OCI-LY7 (cell line): ENCODE results near the gene U2SURP. TPM values are rescaled to one million over a fixed set of nuclear protein-coding genes. Genes with fewer than 3 reads are reported as not detected.
"Not testable (repeated sequence)": the region's sequence is repeated elsewhere in the genome, so short reads cannot be mapped to it uniquely, and the experiment has no call there.

Experiments used
- BruUV-seq: library from RNA; stranded (reverse); fragments of 400-500 nt; replicated peaks from 2 replicates; lab custom pipeline; 2021; lab: Mats Ljungman, UMichigan
- CTCF ChIA-PET: fragments of 300-600 bp; sonication (Branson Sonifier 250); formaldehyde crosslinking; loops from one replicate; lab custom pipeline; 2022; ENCODE audit warnings: antibody characterized with exemption; ENCODE audit not compliant: unreplicated experiment; lab: Charles Lee
- POLR2A ChIA-PET: fragments of 300-600 bp; sonication (Branson Sonifier 250); formaldehyde crosslinking; loops from one replicate; lab custom pipeline; 2022; ENCODE audit warnings: antibody characterized with exemption; lab: Charles Lee
- DNase-seq: peaks from one replicate; pipeline ENCODE4 v3.0.0-alpha.2; 2015; ENCODE audit warnings: low spot score
- H2AFZ ChIP-seq: fragments of 200-600 bp; sonication (generic), shearing (Covaris generic); 2 replicates; pipeline ENCODE4 v1.6.1; 2014; ENCODE audit warnings: mild to moderate bottlenecking, antibody characterized with exemption, low read length, moderate library complexity
- H3K27ac ChIP-seq: fragments of 200-600 bp; sonication (generic); 2 replicates; pipeline ENCODE4 v1.5.1; 2014; ENCODE audit warnings: mixed run types, low read depth, mild to moderate bottlenecking, moderate library complexity, low read length, inconsistent platforms; ENCODE audit not compliant: poor library complexity, severe bottlenecking
- H3K36me3 ChIP-seq: fragments of 200-600 bp; sonication (generic); 2 replicates; pipeline ENCODE4 v1.6.1; 2014; ENCODE audit warnings: mild to moderate bottlenecking, antibody characterized with exemption, low read length, moderate library complexity, mixed read lengths; ENCODE audit not compliant: insufficient read depth
- H3K4me1 ChIP-seq: fragments of 200-600 bp; sonication (generic); 2 replicates; pipeline ENCODE4 v1.5.1; 2014; ENCODE audit warnings: mild to moderate bottlenecking, low read length; ENCODE audit not compliant: insufficient read depth, poor library complexity, severe bottlenecking
- H3K4me2 ChIP-seq: fragments of 200-600 bp; sonication (generic); 2 replicates; pipeline ENCODE4 v1.6.1; 2014; ENCODE audit warnings: mild to moderate bottlenecking, low read length
- H3K4me3 ChIP-seq: fragments of 200-600 bp; sonication (generic); 2 replicates; pipeline ENCODE4 v1.5.1; 2014; ENCODE audit warnings: mild to moderate bottlenecking, low read depth, low read length; ENCODE audit not compliant: poor library complexity, severe bottlenecking
- H3K79me2 ChIP-seq: fragments of 200-600 bp; sonication (generic); 2 replicates; pipeline ENCODE4 v1.6.1; 2016; ENCODE audit warnings: low read depth, mild to moderate bottlenecking, low read length, moderate library complexity, mixed read lengths; ENCODE audit not compliant: insufficient read depth
- H3K9me2 ChIP-seq: fragments of 200-600 bp; sonication (generic); 2 replicates; pipeline ENCODE4 v1.6.1; 2016; ENCODE audit warnings: mild to moderate bottlenecking, low read length, mixed read lengths; ENCODE audit not compliant: insufficient read depth
- H3K9me3 ChIP-seq: fragments of 200-600 bp; sonication (generic); 2 replicates; pipeline ENCODE4 v1.6.1; 2014; ENCODE audit warnings: mild to moderate bottlenecking, mixed run types, low read length, mixed read lengths
- H4K20me1 ChIP-seq: fragments of 200-600 bp; sonication (generic); 2 replicates; pipeline ENCODE4 v1.6.1; 2014; ENCODE audit warnings: mild to moderate bottlenecking, antibody characterized with exemption, low read length, moderate library complexity, mixed read lengths; ENCODE audit not compliant: insufficient read depth
- CTCF ChIP-seq: fragments of 200-600 bp; sonication (generic); conservative IDR thresholded peaks from 2 replicates; pipeline ENCODE4 v1.5.1; 2014; ENCODE audit warnings: mild to moderate bottlenecking, antibody characterized with exemption, low read length, moderate library complexity, mixed read lengths
- EZH2phosphoT487 ChIP-seq: fragments of 200-600 bp; sonication (generic); IDR thresholded peaks from 2 replicates; pipeline ENCODE4 v1.6.1; 2018; ENCODE audit warnings: low read depth, borderline replicate concordance, mild to moderate bottlenecking, mixed run types, antibody characterized with exemption, low read length, moderate library complexity, mixed read lengths
- intact Hi-C: fragments of 100-400 bp; cut with micrococcal nuclease; formaldehyde crosslinking; loops from one replicate; pipeline ENCODE4 v1.10.0; 2022; ENCODE audit not compliant: unreplicated experiment
- total RNA-seq, 2 experiments: library from RNA; depleted of rRNA in 1 of 2; stranded (reverse); fragments of >200 nt in 1 of 2; shearing (Covaris generic) in 1 of 2; gene quantifications; 2 replicates each; pipeline ENCODE4 v1.2.3, GENCODE V29; 2014 to 2022

The U2SURP gene
- total RNA-seq, 2 experiments from 2014 or later, result 108 to 185 TPM

GRCh38 chr3:143031327-143031726, 30.0 kb downstream of the U2SURP start:
- BruUV-seq, result no TSS peak
- Histone ChIP-seq H3K27ac (no peak overlapping the region), H3K9me2 (no peaks in the 10 kb centered on the region), H3K4me2 (no peak overlapping the region), H3K36me3 (peaks cover 98% of the 10 kb centered on the region), H3K4me1 (no peaks in the 10 kb centered on the region), H3K9me3 (no peaks in the 10 kb centered on the region), H3K79me2 (peaks cover 3% of the 10 kb centered on the region; the same call in 1 of the 2 replicates), H4K20me1 (peaks cover 7% of the 10 kb centered on the region; the same call in 1 of the 2 replicates), H3K4me3 (no peak overlapping the region), H2AFZ (no peak overlapping the region)
- TF ChIP-seq EZH2phosphoT487 (no peak), CTCF (no peak)
- POLR2A ChIA-PET, result interaction anchor here (1.1 to 3.1 kb wide), 4 partner anchors 10 to 63 kb away, joined by 3 to 16 read pairs (median 4); no protein-coding TSS in a partner anchor
- CTCF ChIA-PET, result interaction anchor here (0.6 kb wide), 1 partner anchor 18 kb away, joined by 4 read pairs; no protein-coding TSS in a partner anchor
- DNase-seq, result no peak
- intact Hi-C loops, result no loop called here

DNA sequence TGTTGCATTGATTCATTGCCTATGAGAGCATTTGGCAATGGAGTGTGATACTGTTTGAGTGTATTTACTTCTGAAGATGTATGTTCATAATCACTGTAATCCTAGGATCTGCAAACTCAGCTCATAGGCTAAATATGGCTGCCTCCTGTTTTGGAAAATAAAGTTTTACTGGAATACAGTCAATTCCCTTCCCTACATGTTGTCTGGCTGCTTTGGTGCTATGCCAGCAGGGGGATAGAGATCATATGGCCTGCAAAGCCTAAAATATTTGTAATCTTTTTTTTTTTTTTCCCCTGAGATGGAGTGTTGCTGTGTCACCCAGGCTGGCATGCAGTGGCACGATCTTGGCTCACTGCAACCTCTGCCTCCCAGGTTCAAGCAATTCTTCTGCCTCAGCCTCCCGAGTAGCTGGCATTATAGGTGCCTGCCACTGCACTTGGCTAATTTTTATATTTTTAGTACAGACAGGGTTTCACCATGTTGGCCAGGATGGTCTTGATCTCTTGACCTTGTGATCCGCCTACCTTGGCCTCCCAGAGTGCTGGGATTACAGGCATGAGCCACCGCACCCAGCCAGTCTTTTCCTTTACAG, 30.5 kb downstream of the U2SURP start:
- DNase-seq, H3K79me2 ChIP-seq, BruUV-seq, H4K20me1 ChIP-seq, H3K4me2 ChIP-seq, H3K27ac ChIP-seq, intact Hi-C loops, H3K4me3 ChIP-seq, H3K9me3 ChIP-seq, H2AFZ ChIP-seq, H3K9me2 ChIP-seq, H3K4me1 ChIP-seq: not testable (repeated sequence)
- H3K36me3 ChIP-seq, result peaks cover 98% of the 10 kb centered on the region
- POLR2A ChIA-PET, result interaction anchor here (0.8 to 3.1 kb wide), 5 partner anchors 10 to 63 kb away, joined by 3 to 16 read pairs (median 3); partner anchors contain the start of gene U2SURP
- CTCF ChIA-PET, result interaction anchor here (0.6 kb wide), 1 partner anchor 17 kb away, joined by 4 read pairs; no protein-coding TSS in a partner anchor

- H3K4me2 ChIP-seq, result no peak overlapping the region
- H3K4me3 ChIP-seq, result no peak overlapping the region
- H3K4me1 ChIP-seq, result no peaks in the 10 kb centered on the region
- ChIA-PET POLR2A (interaction anchor here (0.5 to 1.6 kb wide), 4 partner anchors 10 to 25 kb away, joined by 3 to 5 read pairs (median 4); no protein-coding TSS in a partner anchor), CTCF (no interaction called here)
- no peak overlapping the region for H3K27ac ChIP-seq
- H3K36me3 ChIP-seq, result peaks cover 98% of the 10 kb centered on the region
- H2AFZ ChIP-seq, result no peak overlapping the region
- TF ChIP-seq EZH2phosphoT487 (no peak), CTCF (no peak)
- peaks cover 15% of the 10 kb centered on the region; the same call in 1 of the 2 replicates for H3K79me2 ChIP-seq
- BruUV-seq, result no TSS peak
- intact Hi-C loops, result no loop called here
- DNase-seq, result no peak
- no peaks in the 10 kb centered on the region for H3K9me3 ChIP-seq
- peaks cover 10% of the 10 kb centered on the region; the same call in 1 of the 2 replicates for H4K20me1 ChIP-seq
- H3K9me2 ChIP-seq, result no peaks in the 10 kb centered on the region
These were observed 34.3 kb downstream of the U2SURP start for GRCh38 chr3:143035466-143036211.
